Ramos (cell line): ENCODE results near the gene PLD6.

Experiments
- in situ Hi-C: fragments of 300-500 bp; cut with MboI; formaldehyde crosslinking; loops from one replicate; pipeline ENCODE4 v1.14.3; 2022; ENCODE audit warnings: low sequenced_read_pairs; ENCODE audit not compliant: unreplicated experiment

The PLD6 gene

DNA sequence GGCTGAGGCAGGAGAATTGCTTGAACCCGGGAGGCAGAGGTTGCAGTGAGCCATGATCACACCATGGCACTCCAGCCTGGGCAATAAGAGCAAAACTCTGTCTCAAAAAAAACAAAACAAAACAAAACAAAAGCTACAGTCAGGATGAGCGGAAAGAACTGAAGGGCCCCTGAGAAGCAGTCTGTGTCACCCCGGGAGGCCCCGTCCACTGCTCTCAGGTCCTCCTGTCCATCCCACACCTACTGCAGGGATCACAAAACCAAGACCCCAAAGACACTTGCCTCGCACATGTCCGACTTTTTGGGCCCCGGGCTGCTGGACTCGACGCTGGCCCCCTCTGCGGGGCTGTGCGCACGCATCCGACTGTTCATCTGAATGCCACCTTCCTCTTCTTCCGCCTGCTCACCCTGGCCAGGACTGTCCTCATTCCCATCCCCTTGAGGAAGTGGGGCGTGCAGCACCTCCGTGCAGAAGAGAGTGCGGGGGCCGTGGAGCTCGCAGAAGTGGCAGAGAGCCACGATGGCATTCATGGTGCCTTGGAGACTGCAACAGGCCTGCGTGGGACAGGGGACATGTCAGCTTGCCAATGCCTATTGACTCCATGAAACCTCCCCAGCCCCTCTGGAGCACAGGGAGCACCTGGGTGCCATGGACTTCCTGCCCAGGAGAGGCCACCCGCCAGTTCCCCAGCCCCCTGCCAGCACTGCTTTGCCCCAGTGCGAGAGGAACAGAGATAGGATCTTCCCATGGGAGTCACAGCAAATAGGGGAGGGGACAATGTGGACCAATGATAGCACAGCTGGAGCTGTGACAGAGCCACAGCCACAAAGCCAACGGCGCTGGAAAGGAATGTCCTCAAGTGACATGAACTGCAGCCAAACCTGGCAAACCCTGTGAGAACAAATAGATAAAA, 21.7 kb upstream of the PLD6 start:
- in situ Hi-C loops = no loop called here

DNA sequence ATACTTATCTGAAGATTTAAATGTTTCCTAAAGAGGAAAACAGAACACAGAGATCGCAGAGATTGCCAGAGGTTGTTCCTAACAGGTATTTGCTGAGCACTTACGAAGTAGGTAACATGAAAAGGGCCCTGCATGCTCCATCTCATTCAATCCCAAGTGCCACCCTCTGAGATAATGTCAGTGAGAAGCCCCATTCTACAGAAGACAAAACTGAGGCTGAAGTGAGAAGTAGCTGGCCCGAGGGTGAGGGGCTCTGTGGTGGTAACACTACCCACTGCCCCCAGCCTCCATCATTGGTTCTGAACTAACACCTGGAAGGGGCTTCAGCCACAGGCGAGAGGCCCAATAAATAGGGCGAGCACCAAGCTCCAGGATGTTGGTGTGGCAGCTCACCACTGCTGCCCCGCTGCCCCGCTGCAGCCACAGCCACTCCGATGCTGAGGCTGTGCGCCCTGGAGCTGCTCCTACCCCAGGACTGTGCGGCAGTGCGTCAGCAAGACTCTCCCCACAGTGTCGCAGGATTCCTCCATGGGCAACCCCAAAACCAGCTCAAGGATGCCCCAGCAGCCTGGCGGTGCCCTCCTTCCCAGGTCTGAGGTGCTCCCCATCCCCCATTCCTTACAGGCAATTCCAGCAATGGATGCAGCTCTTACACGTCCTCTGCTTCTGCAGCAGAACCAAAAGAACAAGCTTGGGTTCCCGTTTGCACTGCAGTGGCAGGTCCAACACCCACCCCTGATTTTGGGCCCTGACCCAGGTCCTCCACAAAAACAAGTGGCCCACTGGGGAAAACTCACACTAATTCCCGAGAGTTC, 20.5 kb upstream of the PLD6 start:
- in situ Hi-C loops = no loop called here

DNA sequence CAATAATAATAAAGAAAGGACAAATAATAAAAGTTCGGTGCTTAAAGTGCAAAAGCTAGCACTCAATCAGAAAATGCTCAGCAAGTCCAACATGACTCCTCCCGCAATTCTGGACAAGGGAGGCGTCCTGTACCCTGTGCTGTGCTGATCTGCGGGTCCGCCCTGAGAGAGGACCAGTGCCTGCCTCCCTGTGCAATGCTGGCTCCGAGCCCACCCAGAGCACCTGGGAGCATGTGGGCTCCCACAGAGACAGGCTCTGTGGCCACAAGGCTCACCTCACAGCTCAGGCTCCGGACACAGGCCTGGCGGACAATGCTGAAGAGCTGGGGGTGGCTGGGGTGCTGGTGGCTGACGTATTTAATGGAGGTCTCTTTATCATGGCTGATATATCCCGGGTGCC, 19.8 kb upstream of the PLD6 start:
- in situ Hi-C loops = no loop called here

DNA sequence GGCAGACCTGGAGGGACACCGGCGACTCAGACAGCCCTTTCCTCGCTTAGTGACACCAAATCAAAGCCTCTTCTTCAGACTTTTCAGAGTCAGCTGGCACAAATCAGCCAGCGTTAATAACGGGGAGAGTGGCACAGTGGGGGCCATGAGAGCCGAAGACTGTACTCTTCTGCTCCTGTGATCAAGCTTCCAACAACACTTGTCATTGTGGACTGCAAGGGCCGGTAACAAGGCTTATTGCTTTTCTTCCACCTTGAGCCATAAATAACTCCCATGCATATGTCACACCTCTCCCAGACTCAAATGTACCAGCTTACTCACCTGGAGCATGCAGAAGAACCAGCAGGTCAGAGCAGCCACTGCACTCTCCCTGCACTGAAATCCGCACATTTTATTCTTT, 18.0 kb upstream of the PLD6 start:
- in situ Hi-C loops = loop anchor here (5.0 kb wide), 1 partner anchor 52 kb away; no protein-coding TSS in a partner anchor

DNA sequence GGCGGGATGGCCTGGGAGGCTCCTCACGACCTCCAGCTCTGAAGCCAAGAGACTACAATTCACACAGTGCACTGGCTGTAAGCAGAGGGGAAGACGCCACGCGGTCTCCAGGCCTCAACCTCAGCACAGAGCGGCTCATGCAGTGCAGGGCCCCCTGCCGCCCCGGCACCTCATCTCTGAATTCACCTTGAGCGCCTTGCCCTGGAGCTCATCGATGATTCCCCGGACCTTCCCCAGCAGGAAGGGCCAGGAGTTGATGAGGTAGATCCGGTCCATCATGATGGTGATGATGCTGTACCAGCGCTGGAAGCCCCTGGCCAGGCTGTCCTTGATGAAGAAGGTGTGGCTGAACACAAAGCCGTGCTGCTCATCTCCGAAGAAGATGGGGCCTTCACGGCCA, 17.6 kb upstream of the PLD6 start:
- in situ Hi-C loops = loop anchor here (5.0 kb wide), 1 partner anchor 51 kb away; no protein-coding TSS in a partner anchor

DNA sequence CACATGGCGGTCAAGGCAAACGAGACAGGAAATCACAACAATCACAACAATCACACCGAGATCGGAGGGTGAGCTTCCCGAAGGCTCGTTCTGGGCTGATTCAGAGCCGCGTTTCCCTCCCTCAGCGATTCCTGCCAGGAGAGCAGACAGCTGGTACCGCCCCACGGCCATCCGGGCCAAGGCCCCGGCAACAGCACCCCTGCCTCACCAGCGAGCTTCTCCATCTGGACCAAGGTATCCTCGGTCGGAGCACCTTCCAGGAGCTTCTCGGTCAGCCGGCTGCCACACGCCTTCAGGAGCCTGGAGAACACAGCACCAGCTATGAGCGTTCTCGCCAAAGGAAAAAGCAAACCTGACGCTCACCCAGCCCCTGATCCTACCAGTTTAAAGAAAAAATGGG, 15.2 kb upstream of the PLD6 start:
- in situ Hi-C loops = loop anchor here (5.0 kb wide), 1 partner anchor 49 kb away; no protein-coding TSS in a partner anchor

DNA sequence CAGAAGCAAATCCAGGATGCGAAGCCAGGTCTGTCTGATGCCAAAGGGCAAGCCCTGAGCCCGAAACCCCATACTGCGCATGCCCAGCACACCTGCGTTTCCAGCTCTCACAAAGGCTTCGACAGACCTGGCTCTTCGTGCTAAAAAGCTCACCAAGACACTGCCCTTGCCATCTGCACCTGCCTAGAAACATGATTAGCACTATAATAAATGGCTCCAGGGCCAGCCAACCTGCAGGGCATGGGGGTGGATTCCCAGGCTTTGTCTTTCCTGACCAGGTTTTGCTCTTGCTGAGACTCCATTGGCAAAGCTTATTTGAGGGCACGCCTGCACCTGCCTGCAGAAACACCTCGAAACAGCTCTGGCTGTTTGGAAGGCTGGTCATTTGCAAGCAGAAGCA, 14.4 kb upstream of the PLD6 start:
- in situ Hi-C loops = loop anchor here (5.0 kb wide), 1 partner anchor 48 kb away; no protein-coding TSS in a partner anchor

DNA sequence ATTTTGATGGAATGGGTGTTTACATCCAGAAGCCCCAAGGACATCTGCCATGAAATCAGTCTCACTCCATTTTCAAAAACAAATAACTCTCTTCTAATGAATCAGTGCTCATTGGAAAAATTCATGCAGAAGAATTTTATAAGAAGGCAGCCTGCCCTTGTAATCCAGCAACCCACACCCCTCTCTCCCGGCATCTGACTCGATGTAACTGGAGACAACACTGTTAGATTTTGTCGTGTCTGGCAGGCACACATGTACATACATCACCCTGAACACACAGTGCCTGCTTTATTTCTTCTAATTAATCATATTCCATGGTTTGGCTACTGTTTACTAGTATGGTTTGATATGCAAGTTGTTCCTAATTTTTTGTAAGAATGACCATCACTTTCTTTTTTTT, 11.9 kb upstream of the PLD6 start:
- in situ Hi-C loops = no loop called here

DNA sequence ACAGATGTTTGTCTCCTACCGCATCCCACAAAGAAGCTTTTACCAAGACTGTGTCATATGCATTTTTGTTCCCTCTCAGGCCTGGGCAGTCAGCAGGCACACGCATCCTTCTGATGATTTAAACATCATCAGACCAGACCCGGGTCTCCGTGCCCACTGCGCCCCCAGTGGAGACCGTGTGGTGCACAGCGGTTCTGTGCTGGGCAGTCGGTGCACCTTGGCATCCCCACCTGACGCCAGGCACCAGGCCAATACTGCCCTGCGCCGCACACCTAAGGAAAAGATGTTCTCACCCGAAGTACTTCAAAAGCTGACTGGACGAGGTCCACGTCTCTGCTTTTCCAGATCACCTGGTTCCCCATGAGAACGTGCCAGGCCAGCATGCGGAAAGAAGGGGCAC, 10.6 kb upstream of the PLD6 start:
- in situ Hi-C loops = no loop called here

DNA sequence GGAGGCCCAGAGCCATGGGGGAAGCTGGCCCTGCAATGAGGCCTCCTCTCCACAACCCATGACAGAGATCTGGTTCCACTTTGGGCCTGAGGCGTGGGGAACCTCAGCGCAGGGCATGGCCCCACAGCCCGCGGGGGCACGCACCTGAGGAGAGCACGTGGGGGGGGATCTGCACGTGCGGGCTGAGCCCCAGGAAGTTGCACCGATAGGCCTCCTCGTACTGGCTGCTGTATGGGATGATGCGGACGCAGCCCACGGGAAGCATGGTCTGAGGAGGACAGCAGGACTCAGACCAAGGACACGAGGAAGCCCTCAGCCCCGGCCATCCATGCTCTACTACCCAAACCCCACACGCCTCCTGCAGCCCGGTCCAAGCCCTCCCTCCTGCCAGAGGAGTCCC, 10.1 kb upstream of the PLD6 start:
- in situ Hi-C loops = no loop called here

DNA sequence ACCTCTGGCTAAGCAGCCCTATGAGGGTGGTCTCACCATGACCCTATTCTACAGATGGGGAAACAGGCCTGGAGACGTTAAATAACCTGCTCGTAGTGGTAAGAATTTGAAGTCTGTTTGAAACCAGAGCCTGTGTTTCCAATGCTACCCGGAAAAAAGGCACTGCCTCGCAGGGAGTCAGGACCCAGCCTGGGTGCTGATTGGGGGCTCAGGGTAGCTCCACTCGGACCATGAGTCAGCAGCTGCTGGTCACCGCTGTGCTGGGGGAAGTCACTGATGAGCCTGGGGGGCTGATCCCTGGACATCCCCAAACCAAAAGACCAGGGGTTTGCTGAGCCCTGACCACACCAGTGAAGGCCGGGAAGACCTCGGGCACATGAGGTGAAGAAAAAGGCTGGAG, 9.4 kb upstream of the PLD6 start:
- in situ Hi-C loops = no loop called here

DNA sequence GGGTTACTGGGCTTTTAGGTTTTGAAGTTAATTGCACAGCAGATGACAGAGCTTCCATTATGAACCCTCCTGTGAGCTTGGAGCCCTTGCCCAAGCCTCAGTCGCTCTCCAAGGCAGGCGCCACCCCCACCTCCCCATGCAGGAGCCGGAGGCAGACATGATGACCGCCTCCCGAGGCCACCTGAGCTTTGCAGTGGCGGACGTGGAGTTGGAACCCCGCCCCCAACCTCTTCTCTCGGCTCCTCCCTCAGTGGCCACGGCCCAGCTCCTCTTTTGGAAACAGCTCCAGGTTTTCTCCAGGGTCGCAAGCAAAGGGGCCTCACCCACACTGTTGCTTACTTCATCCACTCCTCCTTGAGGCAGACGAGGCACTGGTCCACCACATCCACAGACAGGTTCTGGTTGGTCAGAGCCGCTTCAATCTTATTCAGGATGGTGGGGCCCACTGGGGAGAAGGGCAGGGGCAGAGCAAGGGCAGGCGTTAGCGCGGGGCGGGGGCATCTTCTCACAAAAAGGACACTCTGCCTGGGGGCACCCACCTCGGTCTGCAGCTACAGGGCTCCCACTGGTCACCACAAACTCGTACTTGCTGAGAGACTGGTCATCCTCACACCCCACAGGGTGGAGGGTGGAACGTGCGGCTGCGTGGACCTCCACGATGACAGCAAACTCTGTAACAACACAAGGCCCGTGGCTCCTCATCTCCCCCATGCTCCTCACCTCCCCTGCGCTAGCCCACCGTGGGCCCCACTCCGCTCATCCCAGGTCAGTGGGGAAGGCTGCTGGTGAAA, 8.7 kb upstream of the PLD6 start:
- in situ Hi-C loops = no loop called here

DNA sequence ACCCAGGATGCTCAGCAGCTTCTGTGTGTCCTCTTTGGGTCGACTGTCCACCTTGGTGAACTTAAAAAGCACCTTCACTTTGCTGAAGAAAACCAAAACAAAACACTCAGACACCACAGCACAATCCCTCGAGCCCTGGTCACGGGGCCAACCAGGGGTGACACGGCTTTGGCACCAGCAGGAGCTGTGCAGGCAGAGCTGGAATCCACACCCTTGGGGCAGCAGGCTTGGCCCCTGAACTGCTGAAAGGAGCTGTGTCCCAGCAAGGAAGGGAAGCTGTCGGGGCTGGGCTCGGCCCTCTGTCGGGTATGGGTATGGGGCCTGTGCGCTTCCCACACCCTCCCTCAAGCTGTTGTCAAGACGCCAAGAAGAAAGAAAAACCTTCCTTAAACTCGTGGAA, 7.6 kb upstream of the PLD6 start:
- in situ Hi-C loops = no loop called here

DNA sequence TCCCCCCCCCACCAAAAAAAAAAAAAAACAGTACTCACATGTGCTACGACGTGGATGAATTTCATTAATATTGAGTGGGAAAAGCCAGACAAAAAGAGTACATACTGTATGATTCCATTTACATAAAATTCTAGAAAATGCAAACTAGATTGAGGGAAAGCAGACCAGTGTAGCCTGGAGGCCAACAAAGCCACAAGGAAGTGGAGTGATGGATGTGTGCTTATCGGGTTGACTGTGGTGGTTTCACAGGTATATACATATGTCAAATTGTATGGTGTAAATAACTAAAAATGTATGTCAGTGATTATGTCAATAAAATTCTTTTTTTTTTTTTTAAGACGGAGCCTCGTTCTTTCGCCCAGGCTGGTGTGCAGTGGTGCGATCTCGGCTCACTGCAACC, 1.9 kb upstream of the PLD6 start:
- in situ Hi-C loops = no loop called here

DNA sequence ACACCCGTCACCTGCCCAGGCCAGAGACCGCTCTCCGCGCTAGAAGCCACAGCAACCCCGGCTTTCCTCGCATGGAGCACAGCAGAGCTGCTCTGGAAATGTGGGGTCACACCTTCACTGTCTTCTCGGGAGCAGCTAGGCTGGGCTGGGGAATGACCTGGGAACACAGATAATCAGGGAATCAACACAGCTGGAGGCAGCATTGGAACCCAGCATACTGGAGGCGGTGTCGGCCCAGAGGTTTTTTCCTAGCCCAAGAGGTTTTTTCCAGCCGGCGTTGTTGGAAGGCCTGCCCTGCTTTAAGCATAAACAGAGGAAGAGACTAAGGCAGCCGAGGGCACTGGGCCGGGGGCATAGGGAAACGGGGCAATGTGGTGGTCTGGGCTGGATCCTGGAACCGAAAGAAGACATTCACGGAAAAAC, 791 bp upstream of the PLD6 start:
- in situ Hi-C loops = no loop called here

DNA sequence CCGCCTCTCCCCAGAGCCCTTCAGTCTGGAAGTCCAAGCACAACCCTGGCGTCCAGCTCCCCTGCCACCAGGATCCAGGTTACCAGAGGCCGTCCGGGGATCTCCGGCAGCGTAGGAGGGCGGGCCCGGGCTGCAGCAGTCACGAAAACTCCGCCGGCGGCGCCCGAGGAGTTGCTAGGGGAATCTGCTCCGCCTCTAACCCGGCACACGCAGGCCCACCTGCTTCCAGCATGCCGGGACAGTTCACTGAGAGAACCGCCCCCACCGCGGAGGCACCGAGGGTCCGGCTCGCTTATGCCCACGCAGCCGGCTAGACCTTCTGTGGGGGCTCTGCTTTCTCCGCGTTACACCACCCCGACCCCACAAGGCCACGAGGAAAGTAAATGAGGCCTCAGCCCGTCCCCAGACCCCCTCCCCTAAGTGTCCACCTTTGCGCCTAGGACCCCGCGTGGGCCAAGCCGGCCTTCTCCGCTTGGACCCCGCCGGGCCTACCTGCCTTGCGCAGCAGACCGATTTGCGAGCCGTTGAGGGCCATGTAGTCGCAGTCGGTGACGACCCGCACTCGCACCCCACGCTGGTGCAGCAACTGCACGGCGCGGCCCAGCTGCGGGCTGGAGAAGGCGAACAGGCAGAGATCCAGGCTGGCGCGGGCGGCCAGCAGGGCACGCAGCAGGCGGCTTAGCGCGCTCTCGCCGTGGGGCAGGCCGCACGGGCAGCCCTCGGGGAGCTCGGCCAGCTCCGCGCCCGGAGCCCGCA, 587 bp downstream of the PLD6 start:
- in situ Hi-C loops = no loop called here

DNA sequence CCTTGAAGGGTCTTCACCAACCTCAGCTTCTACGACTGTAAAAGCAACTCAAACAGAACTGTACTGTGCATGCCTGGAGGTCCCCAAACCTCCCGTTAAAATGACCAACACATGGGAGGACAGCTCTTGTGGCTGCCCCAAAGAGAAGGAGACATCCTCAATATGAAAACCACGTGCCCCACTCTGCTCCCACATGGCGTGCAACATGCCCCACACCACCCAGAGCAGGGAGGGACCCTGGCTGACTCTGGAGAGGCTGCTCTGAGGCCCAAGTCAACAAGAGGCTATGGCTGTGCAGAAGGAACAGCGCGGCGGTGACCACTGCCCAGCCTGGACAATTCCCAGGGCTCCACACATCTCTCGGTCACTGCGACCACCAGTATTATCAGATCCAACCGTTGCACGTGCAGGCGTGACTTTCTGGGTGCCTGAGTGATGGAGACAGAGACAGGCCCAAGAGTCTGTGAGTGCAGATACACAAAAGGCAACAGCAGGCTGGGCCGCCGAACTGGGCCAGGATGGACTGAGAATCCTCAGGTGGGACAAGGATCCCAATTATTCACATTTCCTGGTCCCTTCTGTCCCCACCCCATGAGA, 1.4 kb downstream of the PLD6 start:
- in situ Hi-C loops = no loop called here

DNA sequence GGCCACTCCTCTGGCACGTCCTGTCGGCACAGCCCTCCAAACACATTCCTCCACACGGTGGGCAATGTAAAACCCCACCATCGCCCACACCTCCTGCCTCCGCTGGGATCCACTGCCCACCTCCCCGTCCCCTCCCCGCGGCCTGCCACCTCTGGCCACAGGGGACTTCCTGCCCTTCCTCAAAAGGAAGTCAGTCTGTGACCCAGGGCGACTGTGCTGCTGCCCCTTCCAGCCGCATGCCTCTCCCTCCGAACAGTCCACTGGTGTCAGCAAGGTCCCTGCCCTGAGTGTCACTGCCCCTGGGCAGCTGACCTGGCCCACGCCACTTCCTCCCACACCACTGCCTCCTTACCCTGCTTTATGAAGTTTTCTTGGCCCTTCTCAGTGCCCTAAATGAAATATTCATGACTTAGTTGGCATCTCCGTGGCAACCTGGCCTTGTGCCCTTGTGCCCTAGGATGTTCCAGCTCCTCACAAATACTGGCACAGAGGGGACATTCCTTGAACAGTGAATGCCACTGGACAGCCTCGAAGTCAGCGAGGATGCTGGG, 2.0 kb downstream of the PLD6 start:
- in situ Hi-C loops = no loop called here

DNA sequence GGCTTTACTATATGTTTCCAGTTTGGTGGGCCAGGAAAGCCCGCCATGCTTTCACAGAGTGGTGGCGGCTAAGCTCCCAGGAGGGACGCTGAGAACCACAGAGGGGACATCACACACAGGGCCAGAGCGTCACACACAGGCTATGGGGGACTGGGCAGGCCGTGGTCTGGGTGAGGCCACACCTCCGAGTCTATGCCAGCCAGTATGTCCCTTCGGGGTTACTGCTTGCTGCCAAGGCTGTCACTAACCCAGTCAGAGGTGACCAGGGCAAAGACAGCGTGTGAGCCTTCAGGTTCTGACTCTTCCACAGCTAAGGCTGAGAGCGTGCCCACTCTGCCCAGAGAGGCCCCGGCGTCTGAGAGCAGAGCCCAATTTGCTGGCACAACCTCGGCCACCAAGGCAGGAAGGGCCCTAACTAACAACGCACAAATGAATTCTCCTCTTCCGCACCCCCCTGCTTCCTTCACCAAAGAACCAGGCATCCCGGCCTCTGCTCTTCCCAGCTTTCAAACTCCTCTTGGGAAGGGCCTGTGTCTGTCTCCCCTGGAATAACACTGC, 2.9 kb downstream of the PLD6 start:
- in situ Hi-C loops = no loop called here
